ACC112 (cell line): Measurements from ENCODE around the gene DCAF15.

ENCODE experiments used
- H2AFZ ChIP-seq: fragments of 200-600 bp; sonication (generic); one replicate; pipeline ENCODE4 v1.6.0; 2017; ENCODE audit warnings: antibody characterized with exemption, low read length; ENCODE audit not compliant: unreplicated experiment
- H3K27ac ChIP-seq: fragments of 200-600 bp; sonication (generic); 2 replicates; pipeline ENCODE4 v1.5.1; 2014; ENCODE audit warnings: low read depth, mild to moderate bottlenecking, antibody characterized with exemption, low read length, moderate library complexity
- H3K27me3 ChIP-seq: fragments of 200-600 bp; sonication (generic); 2 replicates; pipeline ENCODE4 v1.6.1; 2014; ENCODE audit warnings: mild to moderate bottlenecking, antibody characterized with exemption, low read length, moderate library complexity, mixed read lengths; ENCODE audit not compliant: insufficient read depth
- H3K36me3 ChIP-seq: fragments of 200-600 bp; sonication (generic); 2 replicates; pipeline ENCODE4 v1.6.1; 2016; ENCODE audit warnings: mild to moderate bottlenecking, antibody characterized with exemption, low read length, moderate library complexity, mixed read lengths; ENCODE audit not compliant: insufficient read depth
- H3K4me1 ChIP-seq: fragments of 200-600 bp; sonication (generic); one replicate; pipeline ENCODE4 v1.6.1; 2016; ENCODE audit warnings: low read length, mixed read lengths; ENCODE audit not compliant: insufficient read depth, unreplicated experiment, control insufficient read depth
- H3K4me3 ChIP-seq: fragments of 200-600 bp; sonication (generic); 2 replicates; pipeline ENCODE4 v1.5.1; 2014; ENCODE audit warnings: mild to moderate bottlenecking, low read depth, low read length
- H3K79me2 ChIP-seq: fragments of 200-600 bp; sonication (generic); one replicate; pipeline ENCODE4 v1.6.0; 2016; ENCODE audit warnings: low read length; ENCODE audit not compliant: control insufficient read depth, unreplicated experiment, insufficient read depth

The DCAF15 gene

DNA sequence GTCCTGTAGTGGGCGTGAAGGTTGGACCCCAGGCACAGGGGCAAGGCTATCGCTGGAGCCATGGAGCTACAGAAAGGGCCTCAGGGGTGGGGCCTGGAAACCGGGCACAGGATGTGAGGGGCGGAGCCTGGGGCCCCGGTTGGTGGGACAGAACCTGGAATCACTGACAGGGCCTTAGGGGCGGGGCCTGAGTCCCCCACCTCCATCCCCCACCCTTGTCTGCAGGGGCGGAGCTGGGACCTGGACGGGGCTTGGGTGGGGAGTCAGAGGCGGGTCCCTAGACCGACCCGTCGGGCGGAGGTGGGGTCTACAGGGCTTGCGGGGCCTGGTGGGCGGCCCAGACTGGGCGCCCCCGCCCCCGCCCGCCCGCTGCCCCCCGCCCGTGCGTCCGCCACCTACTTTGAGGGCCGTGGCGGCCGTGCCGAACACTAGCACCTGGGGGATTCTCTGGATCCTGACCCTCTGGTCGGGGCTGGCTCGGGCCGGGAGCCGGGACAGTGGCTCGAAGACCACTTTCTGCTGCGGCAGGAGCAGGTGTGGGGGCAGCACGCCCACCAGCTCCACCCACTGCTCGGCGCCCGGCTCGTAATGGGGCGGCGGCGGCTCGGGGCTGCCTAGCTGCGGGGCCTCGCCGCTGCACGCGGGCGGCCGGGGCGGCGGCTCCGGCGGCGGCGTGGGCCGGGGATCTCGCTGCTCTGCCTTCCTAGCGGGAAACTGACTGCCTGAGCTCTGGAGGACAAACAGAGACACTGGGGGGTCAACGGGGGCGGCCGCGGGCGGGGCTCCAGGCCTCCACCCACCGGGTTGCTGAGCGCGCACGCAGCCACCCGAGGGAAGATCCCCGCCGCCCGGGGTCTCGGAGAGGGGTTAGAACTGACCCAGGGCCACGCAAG, 26.3 kb downstream of the DCAF15 start:
- Histone ChIP-seq H2AFZ (no peak overlapping the region), H3K79me2 (no peaks in the 10 kb centered on the region), H3K4me1 (no peaks in the 10 kb centered on the region), H3K27ac (no peak overlapping the region), H3K27me3 (no peaks in the 10 kb centered on the region), H3K4me3 (no peak overlapping the region), H3K36me3 (no peaks in the 10 kb centered on the region)

DNA sequence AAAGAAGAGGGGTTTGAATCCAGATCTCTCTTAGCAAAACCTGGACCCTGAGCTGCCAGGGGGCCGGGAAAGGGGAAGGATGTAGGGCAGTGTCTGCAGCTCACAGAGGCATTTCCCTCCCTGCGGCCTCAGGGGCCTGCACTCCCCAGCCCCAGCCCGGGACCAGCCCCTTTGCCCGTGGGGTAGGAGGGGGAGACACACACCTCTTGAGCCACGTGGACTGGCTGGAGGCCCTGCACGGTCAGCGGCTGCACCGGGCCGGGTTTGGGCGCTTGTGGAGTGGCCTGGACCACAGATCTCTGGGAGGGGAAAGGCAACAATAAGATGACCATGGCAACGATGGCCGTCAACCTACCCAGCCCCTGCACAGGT, 26.9 kb downstream of the DCAF15 start:
- Histone ChIP-seq H3K36me3 (no peaks in the 10 kb centered on the region), H3K27ac (no peak overlapping the region), H3K4me1 (no peaks in the 10 kb centered on the region), H3K4me3 (no peak overlapping the region), H3K27me3 (no peaks in the 10 kb centered on the region), H2AFZ (no peak overlapping the region), H3K79me2 (no peaks in the 10 kb centered on the region)

DNA sequence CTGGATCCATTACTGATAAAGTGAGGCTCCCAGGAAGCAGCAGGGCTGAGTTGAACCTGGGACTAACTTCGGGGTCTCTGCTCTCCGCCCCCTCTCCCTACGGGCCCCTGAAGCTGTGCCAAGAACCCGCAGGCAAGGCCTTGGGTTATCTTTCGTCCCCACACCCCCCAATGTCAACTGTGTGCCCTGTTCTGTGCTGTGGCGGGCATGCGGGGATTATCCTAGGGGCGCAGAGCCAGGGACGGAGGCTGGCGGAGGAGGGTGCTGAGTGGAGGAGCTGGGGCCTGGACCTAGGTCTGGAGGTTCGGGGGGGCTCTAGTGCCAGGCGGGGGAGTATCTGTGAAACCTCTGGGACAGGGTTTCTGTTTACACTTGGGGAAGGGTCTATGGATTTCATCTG, 27.4 kb downstream of the DCAF15 start:
- H3K27me3 ChIP-seq = no peaks in the 10 kb centered on the region
- H3K4me3 ChIP-seq = no peak overlapping the region
- no peak overlapping the region for H2AFZ ChIP-seq
- H3K79me2 ChIP-seq = no peaks in the 10 kb centered on the region
- no peak overlapping the region for H3K27ac ChIP-seq
- no peaks in the 10 kb centered on the region for H3K36me3 ChIP-seq
- H3K4me1 ChIP-seq = no peaks in the 10 kb centered on the region

DNA sequence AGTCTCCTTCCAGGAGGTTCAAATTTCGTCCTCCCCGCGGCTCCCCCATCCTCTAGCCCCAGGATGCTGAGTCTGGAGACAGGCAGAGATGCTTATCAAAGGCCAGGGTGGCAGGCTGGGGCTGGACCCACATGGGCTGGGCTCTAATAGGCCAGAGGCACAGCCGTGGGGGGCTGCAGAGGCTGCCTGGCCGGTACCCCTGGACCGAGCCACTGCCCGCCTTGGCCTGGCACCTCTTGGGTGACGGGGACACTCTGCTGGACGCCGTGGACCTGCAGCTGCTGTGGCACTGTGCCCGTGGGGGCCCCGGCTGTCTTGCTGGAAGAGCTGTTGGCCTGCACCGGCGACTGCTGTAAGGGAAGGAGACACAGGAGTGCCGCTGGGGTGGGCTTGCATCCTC, 28.0 kb downstream of the DCAF15 start:
- H3K27me3 ChIP-seq = no peaks in the 10 kb centered on the region
- H3K4me1 ChIP-seq = no peaks in the 10 kb centered on the region
- no peak overlapping the region for H3K4me3 ChIP-seq
- no peak overlapping the region for H2AFZ ChIP-seq
- H3K27ac ChIP-seq = no peak overlapping the region
- no peaks in the 10 kb centered on the region for H3K36me3 ChIP-seq
- no peaks in the 10 kb centered on the region for H3K79me2 ChIP-seq

DNA sequence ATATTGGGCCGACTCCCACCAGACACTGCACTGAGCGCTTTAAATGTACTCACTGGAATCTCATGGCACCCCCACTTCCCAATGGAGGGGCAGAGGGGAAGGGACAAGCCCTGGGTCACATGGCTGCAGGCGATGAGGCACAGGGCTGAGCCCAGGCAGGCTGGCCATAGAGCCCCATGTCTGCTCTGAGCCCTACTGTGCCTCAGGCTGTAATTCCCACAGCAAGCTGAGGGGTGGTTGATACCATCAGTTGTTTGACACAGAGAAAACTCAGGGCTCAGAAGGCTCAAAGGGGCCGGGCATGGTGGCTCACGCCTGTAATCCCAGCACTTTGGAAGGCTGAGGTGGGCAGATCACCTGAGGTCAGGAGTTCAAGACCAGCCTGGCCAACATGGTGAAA, 28.7 kb downstream of the DCAF15 start:
- H3K4me3 ChIP-seq = no peak overlapping the region
- H3K36me3 ChIP-seq = no peaks in the 10 kb centered on the region
- H2AFZ ChIP-seq = no peak overlapping the region
- no peaks in the 10 kb centered on the region for H3K27me3 ChIP-seq
- no peak overlapping the region for H3K27ac ChIP-seq
- no peaks in the 10 kb centered on the region for H3K4me1 ChIP-seq
- H3K79me2 ChIP-seq = no peaks in the 10 kb centered on the region

DNA sequence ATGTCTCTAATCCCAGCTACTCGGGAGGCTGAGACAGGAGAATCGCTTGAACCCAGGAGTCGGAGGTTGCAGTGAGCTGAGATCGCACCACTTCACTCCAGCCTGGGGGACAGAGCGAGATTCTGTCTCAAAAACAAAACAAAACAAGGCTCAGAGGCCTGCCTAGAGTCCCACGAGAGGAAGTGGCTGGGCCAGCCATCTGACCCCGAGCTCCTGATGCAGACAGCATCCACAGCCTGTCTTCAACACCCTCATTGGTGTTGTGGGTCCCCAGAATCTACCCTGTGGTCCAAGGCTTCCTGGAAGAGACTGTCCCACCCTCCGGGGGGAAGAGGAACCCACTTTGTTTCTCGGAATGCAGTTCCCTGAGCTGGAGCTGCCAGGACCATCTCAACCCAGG, 29.2 kb downstream of the DCAF15 start:
- H3K79me2 ChIP-seq = no peaks in the 10 kb centered on the region
- H3K4me3 ChIP-seq = no peak overlapping the region
- H3K27ac ChIP-seq = no peak overlapping the region
- no peaks in the 10 kb centered on the region for H3K36me3 ChIP-seq
- H3K4me1 ChIP-seq = no peaks in the 10 kb centered on the region
- H3K27me3 ChIP-seq = no peaks in the 10 kb centered on the region
- H2AFZ ChIP-seq = no peak overlapping the region

DNA sequence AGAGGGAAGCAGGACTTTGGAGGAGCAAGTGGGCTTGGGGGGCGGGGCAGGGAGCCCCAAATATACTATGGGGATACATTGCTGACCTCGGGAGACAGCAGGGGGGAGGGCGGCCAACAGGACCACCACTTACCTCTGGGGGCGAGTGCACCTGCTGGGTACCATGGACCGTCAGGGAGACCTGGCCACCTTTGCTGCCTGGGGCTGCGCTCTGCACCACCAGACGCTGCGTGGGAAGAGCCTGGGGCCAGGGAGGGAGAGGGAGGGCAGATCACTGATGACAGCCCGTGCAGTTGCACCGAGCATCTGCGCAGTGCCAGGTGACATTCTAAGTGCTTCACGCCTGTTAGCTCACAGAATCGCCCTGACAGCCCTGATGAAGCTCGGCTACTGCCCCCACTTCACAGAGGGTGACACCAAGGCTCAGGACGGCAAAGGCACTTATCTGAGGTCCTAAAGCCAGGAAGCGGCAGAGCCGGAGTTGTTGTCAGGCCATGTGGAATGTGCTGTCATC, 29.7 kb downstream of the DCAF15 start:
- Histone ChIP-seq H3K4me3 (no peak overlapping the region), H3K27me3 (no peaks in the 10 kb centered on the region), H3K79me2 (no peaks in the 10 kb centered on the region), H3K36me3 (no peaks in the 10 kb centered on the region), H3K4me1 (no peaks in the 10 kb centered on the region), H3K27ac (no peak overlapping the region), H2AFZ (no peak overlapping the region)

DNA sequence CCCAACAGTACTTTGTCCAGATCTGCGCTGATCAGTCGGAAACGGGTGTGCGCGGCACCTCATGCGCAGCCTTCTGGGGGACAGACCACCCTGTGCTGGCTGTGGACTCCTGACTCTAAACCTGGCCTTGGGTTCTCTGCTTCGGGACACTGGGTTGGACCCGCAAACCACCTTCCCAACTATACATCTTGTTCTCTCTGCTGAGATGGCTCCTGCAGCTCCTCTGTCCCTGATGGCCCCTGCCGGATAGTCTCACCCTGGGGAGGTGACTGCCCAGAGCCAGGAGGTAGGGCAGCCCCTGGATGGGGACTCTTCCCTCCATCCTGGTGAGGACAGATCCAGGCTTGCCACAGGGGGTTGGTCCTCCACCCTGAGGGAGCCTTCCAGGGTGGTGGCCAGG, 30.5 kb downstream of the DCAF15 start:
- Histone ChIP-seq H3K27ac (no peak overlapping the region), H3K4me1 (no peaks in the 10 kb centered on the region)

DNA sequence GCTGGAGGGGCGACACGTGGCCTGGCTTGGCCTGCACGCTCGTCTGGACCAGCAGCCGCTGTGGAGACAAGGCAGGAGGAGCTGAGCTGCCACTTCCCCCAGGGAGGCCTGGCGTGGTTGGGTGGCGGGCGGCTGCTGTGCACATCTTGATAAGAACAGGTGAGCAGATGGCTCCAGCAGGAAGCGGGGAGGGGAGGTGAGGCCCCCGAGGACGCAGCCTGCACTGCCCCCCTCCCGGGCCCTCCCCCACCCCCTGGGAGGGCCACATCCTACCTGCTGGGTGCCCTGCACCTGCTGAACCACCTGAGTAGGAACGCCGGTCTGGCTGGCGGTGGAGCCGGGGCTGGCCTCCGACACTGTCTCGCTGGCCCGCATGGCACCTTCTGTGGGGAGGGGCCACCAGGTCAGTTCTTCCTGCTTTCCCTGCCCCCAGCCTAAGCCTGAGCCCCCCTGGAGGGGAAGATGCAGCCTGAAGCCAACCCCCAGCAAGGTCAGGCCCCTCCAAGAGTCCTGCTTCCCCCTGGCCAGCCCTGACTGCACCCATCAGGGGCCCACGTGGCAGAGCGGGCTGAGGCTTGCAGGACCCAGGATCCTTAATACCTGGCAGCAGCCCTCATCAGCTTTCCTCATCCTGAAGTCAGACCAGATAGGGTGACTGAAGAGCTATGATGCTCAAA, 31.0 kb downstream of the DCAF15 start:
- Histone ChIP-seq H3K27ac (no peak overlapping the region), H3K4me1 (no peaks in the 10 kb centered on the region), H3K36me3 (no peaks in the 10 kb centered on the region), H3K4me3 (no peak overlapping the region), H3K27me3 (no peaks in the 10 kb centered on the region), H3K79me2 (no peaks in the 10 kb centered on the region), H2AFZ (no peak overlapping the region)

More for the DNA sequence above, 30.5 kb downstream of the DCAF15 start:
- no peaks in the 10 kb centered on the region for H3K79me2 ChIP-seq
- no peaks in the 10 kb centered on the region for H3K36me3 ChIP-seq
- H2AFZ ChIP-seq = no peak overlapping the region
- H3K27me3 ChIP-seq = no peaks in the 10 kb centered on the region
- H3K4me3 ChIP-seq = no peak overlapping the region

DNA sequence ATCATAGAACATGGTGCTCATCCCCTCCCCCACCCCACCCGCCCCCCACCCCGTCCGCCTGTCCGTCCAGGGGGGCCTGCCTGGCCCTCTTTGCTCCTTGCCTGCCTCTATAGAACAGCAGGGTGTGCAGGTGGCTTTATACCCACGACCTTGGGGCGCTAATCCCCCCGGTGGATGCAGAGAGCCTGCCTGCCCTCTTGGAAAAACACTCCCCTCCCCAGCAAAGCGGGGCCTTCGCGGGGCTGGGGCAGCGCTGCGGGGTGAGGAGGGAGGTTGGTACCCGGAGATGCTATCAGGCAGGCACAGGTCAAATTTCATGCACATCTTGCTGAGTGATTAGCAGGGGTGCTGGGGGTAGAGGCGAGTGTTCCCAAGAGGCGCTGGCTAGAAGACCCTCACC, 31.9 kb downstream of the DCAF15 start:
- Histone ChIP-seq H3K4me3 (no peak overlapping the region), H3K27ac (no peak overlapping the region), H3K27me3 (no peaks in the 10 kb centered on the region), H3K36me3 (no peaks in the 10 kb centered on the region), H3K79me2 (no peaks in the 10 kb centered on the region), H3K4me1 (no peaks in the 10 kb centered on the region), H2AFZ (no peak overlapping the region)
